K562 (cell line): ENCODE results near the gene ERAP2. TPM values are rescaled to one million over a fixed set of nuclear protein-coding genes. Genes with fewer than 3 reads are reported as not detected.

ENCODE experiments used
- BACH1 ChIP-seq: fragments of 200-800 bp; sonication (Bioruptor generic); IDR thresholded peaks from 2 replicates; pipeline ENCODE4 v1.6.1; 2016; ENCODE audit warnings: missing genetic modification characterization, missing compliant biosample characterization
- BCL6 ChIP-seq: fragments of 250-450 bp; sonication (Bioruptor Pico); IDR thresholded peaks from 2 replicates; pipeline ENCODE4 v1.4.0; 2020
- BDP1 ChIP-seq: IDR thresholded peaks from 3 replicates; pipeline ENCODE4 v1.6.1; 2011; ENCODE audit not compliant: insufficient read length, insufficient read depth
- CEBPB ChIP-seq: fragments of 450-650 bp; IDR thresholded peaks from 2 replicates; pipeline ENCODE4 v1.6.1; 2016; ENCODE audit warnings: missing genetic modification characterization, missing compliant biosample characterization
- CEBPG ChIP-seq, 3 experiments: fragments of 200-800 bp in 1 of 3; sonication (Bioruptor generic) in 1 of 3; sonication (generic) in 1 of 3; formaldehyde crosslinking in 1 of 3; IDR thresholded peaks in 2 of 3; conservative IDR thresholded peaks in 1 of 3; 2 replicates each; pipeline versions ENCODE4 v1.6.1 to v1.8.0; 2016 to 2022; ENCODE audit warnings: missing compliant biosample characterization in 2 of 3, missing genetic modification characterization in 2 of 3, mild to moderate bottlenecking in 1 of 3, missing genetic modification reagents in 1 of 3
- CHCHD3 ChIP-seq: fragments of 250-450 bp; sonication (Bioruptor Pico); IDR thresholded peaks from 2 replicates; pipeline ENCODE4 v2.1.2; 2022; ENCODE audit warnings: mild to moderate bottlenecking
- CREB3L1 ChIP-seq: fragments of 450-650 bp; IDR thresholded peaks from 2 replicates; pipeline ENCODE4 v1.6.1; 2014; ENCODE audit warnings: low read depth, mild to moderate bottlenecking, moderate library complexity, borderline replicate concordance
- E2F4 ChIP-seq: sonication (generic); formaldehyde crosslinking; IDR thresholded peaks from 2 replicates; pipeline ENCODE4 v1.8.0; 2022; ENCODE audit warnings: mild to moderate bottlenecking, low read depth, missing genetic modification reagents
- FOXK2 ChIP-seq, 2 experiments: fragments of 450-650 bp; IDR thresholded peaks in 1 of 2; conservative IDR thresholded peaks in 1 of 2; 2 replicates each; pipeline ENCODE4 v1.6.1; 2016; ENCODE audit warnings: low read depth in 2 of 2, mild to moderate bottlenecking in 1 of 2
- GATAD2A ChIP-seq: fragments of 450-650 bp; IDR thresholded peaks from 2 replicates; pipeline ENCODE4 v1.6.1; 2017
- MAFG ChIP-seq: fragments of 450-650 bp; conservative IDR thresholded peaks from 2 replicates; pipeline ENCODE4 v1.6.1; 2016; ENCODE audit warnings: missing genetic modification characterization, missing compliant biosample characterization
- MEIS2 ChIP-seq: fragments of 450-650 bp; IDR thresholded peaks from 2 replicates; pipeline ENCODE4 v1.6.1; 2014; ENCODE audit warnings: mild to moderate bottlenecking; ENCODE audit not compliant: partially characterized antibody
- POLR2AphosphoS5 ChIP-seq: IDR thresholded peaks from 2 replicates; pipeline ENCODE4 v1.6.1; 2011; ENCODE audit warnings: mild to moderate bottlenecking, low read depth, low read length, moderate library complexity; ENCODE audit not compliant: control insufficient read depth, insufficient read depth
- POLR2G ChIP-seq: fragments of 200-400 bp; formaldehyde crosslinking; IDR thresholded peaks from 2 replicates; pipeline ENCODE4 v1.6.1; 2017; ENCODE audit warnings: low read depth, mild to moderate bottlenecking, antibody characterized with exemption, low read length, moderate library complexity
- POLR3G ChIP-seq: IDR thresholded peaks from 2 replicates; pipeline ENCODE4 v1.6.1; 2011; ENCODE audit not compliant: insufficient read length, insufficient replicate concordance; ENCODE audit errors: extremely low read depth
- SMAD1 ChIP-seq: fragments of 150-350 bp; IDR thresholded peaks from 2 replicates; pipeline ENCODE4 v1.6.1; 2014; ENCODE audit warnings: low read length, low read depth; ENCODE audit not compliant: partially characterized antibody
- SPI1 ChIP-seq: IDR thresholded peaks from 2 replicates; pipeline ENCODE4 v1.6.1; 2011; ENCODE audit warnings: low read depth, low read length, control low read depth, borderline replicate concordance
- ZBTB33 ChIP-seq: sonication (generic); formaldehyde crosslinking; IDR thresholded peaks from 2 replicates; pipeline ENCODE4 v1.8.1; 2023; ENCODE audit warnings: mild to moderate bottlenecking, missing genetic modification reagents
- ZNF398 ChIP-seq: fragments of 250-450 bp; sonication (Bioruptor Pico); IDR thresholded peaks from 2 replicates; pipeline ENCODE4 v1.8.0; 2021; ENCODE audit warnings: moderate library complexity, mild to moderate bottlenecking, inconsistent platforms
- ZNF444 ChIP-seq: fragments of 250-450 bp; sonication (Bioruptor Pico); IDR thresholded peaks from 2 replicates; pipeline ENCODE4 v1.4.0; 2020; ENCODE audit warnings: mild to moderate bottlenecking, moderate library complexity
- ZNF561 ChIP-seq: fragments of 450-650 bp; formaldehyde crosslinking; conservative IDR thresholded peaks from 2 replicates; pipeline ENCODE4 v1.4.0; 2020; ENCODE audit warnings: mild to moderate bottlenecking, moderate library complexity
- ZNF77 ChIP-seq: fragments of 250-450 bp; sonication (Bioruptor Pico); IDR thresholded peaks from 2 replicates; pipeline ENCODE4 v1.5.0; 2020
- polyA plus RNA-seq, 8 experiments: library from polyadenylated mRNA; depleted of rRNA in 4 of 8; stranded (reverse) in 5 of 8; unstranded in 3 of 8; fragments of >200 nt; fragmentation: Nextera tagmentation in 2 of 8; fragmentation: Illumina TruSeq in 1 of 8; extraction: Ambion mirVana in 2 of 8; extraction: Trizol in 1 of 8; gene quantifications; 2 replicates each; pipeline versions ENCODE4 v1.2.1 to v1.2.3, GENCODE V29; 2011 to 2014; ENCODE audit warnings: inconsistent platforms in 1 of 8, missing spikeins in 1 of 8
- total RNA-seq, 7 experiments: library from RNA; depleted of rRNA in 6 of 7; stranded (reverse); fragments of >200 nt in 6 of 7; fragmentation: Illumina TruSeq in 2 of 7; extraction: Trizol in 2 of 7; gene quantifications; 2 replicates each; pipeline versions ENCODE4 v1.2.1 to v1.2.3, GENCODE V29; 2011 to 2021; ENCODE audit warnings: low replicate concordance in 1 of 7

Gene ERAP2
- total and polyA plus RNA-seq, 9 of the 15 experiments (the other 6 are each of a cell fraction or from before 2014, with no cell fraction given): 0.93 to 4.0 (median 2.1) TPM

GRCh38 chr5:96928931-96929708 lies 52.8 kb downstream of the ERAP2 start (continued):
- TF ChIP-seq ZBTB33 (CRISPR knock-in tag) (no peak), POLR3G (no peak), CEBPB (tag) (peak; percentile 65), SMAD1 (peak; percentile 84), ZNF561 (CRISPR knock-in tag) (no peak), POLR2G (no peak), POLR2AphosphoS5 (no peak), CREB3L1 (no peak), SPI1 (no peak), FOXK2 (conservative IDR thresholded peaks at IDR 0.05 in 1 of 2, IDR thresholded peaks at IDR 0.05 in 1 of 2; ENCODE audit: low read depth in 2 of 2) (no peak), BCL6 (CRISPR knock-in tag) (no peak), E2F4 (CRISPR knock-in tag) (no peak), BDP1 (no peak), CHCHD3 (CRISPR knock-in tag) (no peak), CEBPG (CRISPR knock-in tag; IDR thresholded peaks at IDR 0.05) (no peak), CEBPG (tag; conservative IDR thresholded peaks at IDR 0.05 in 1 of 2, IDR thresholded peaks at IDR 0.05 in 1 of 2) (no peak), BACH1 (tag) (no peak), MEIS2 (no peak), ZNF398 (CRISPR knock-in tag) (no peak), ZNF77 (CRISPR knock-in tag) (no peak), ZNF444 (no peak), MAFG (tag) (no peak), GATAD2A (0 out of 2 replicates have a peak, but pooled peaks have one; percentile 41)
